Erythroblast (primary cell): ENCODE results near the gene SIGLEC14.

ENCODE experiments used
- GATA1 ChIP-seq: IDR thresholded peaks from 2 replicates; pipeline ENCODE4 v1.6.1; 2011; ENCODE audit warnings: low read depth, mild to moderate bottlenecking, control low read depth, low read length, moderate library complexity
- POLR2A ChIP-seq: IDR thresholded peaks from 2 replicates; pipeline ENCODE4 v1.6.1; 2011; ENCODE audit warnings: mild to moderate bottlenecking, low read length

- TF ChIP-seq POLR2A (no peak), GATA1 (no peak)
Observed at GRCh38 chr19:51654783-51655182, 8.2 kb upstream of the SIGLEC14 start.
